GM04503 (cell line): ENCODE measurements around the gene MMP17.

Source experiments
- DNase-seq: peaks from one replicate; pipeline ENCODE4 v3.0.0-alpha.2; 2012; ENCODE audit warnings: low read depth

Gene MMP17

DNA sequence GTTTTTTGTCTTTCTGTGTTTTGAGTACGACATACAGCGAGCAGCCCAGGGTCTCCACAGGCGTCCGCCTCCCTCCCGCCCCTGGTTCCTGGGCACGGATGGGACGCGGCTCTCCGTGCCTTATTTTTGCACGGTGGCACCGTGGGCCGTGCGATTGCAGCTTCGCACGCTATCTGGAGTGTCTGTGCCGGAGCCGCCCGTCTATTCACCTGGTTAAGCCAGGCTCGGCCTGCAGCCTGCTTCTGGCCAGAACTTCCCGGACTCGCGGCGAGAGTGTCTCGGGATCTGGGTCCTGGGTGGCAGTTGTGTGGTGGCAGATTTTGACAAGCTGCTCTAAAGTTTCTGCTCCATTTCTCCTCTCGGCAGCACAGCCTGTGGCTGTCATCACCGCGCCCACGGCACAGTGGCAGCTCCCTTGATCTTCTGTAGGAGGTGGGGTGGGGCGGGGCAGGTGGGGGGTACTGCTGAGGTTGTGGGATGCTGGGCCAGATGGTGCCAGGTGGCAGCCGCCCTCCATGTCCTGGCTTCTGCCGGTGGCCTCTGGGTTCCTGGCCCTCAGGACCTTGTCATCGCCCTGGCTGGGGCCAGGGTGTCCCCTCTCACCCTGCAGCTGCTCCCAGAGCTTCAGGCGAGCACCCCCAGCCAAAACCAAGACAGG lies 2.9 kb downstream of the MMP17 start:
- no peak for DNase-seq

DNA sequence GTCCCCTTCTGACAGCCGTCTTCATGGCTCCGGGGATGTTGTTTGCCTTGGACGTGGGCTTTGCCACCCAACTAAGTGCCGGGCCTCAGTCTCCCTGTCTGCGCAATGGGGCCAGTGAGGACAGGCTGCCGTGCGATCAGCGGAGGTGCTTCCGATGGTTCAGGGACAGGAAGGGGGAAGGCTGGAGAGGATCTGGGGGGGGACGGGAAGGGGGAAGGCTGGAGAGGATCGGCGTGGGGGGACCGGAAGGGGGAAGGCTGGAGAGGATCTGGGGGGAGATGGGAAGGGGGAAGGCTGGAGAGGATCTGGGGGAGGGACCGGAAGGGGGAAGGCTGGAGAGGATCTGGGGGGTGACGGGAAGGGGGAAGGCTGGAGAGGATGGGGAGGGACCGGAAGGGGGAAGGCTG lies 3.4 kb downstream of the MMP17 start:
- DNase-seq: peak; percentile 42

DNA sequence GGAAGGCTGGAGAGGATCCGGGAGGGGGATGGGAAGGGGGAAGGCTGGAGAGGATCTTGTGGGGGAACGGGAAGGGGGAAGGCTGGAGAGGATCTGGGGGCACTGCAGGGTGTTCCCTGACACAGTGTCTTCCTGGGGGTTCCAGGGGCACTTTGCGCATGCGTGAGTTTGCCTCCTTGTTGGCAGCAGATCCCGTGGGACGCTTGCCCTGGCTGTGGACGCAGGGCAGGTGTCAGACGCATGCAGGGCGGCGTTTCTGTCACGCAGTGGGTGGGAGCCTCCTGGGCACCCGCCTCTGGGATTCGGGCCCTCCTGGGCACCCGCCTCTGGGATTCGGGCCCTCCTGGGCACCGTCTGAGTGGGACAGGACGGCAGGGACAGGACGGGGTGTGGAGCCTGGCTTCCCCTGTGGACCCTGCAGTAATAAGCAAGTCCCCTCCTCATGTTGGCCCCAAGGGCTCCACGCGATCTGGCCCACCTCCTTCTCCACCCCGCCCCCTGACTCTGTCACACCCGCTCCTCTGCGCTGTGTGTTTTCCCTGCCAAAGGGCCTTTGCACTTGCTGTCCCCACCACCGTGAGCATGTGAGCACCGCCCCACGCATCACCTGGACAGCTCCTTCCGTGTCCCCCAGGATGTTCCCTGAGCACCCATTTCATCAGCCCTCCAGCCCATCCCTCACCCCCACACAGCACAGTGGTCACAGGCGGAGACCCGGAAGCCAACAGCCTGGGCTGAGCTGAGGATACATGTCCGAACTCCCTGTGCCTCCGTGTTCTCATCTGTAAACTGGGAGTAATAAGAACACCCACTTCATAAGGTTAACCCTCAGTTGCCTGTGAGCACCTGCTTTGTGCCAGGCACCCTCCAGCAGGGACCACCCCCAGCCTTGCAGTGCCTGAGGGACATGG lies 4.4 kb downstream of the MMP17 start:
- DNase-seq: no peak

DNA sequence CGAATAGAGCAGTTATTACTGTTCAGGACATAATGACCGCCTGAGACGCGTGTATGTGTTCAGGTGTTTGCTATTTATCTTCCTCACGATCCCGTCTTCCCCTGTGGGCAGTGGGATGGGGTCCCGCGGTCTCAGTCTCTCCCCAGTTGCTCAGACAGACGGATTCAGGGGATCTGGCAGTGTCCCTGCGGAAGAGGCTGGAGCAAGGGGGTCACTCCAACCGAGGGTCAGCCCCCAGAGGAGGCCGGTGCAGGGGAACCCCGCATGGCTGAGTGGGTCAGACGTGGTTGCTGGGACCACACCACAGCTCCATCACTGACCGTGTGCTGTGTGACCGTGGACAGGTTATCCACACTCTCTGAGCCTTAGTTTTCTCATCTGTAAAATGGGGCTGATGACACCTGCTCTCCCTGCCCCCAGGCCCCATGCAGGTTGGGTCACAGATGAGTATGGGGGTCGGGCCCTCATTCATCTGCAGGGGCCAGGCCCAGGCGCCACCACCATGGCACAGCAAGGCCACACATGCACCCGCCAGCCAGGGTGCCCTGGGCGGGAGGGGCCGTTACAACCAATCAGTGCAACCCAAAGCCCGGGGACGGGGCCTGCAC lies 5.2 kb downstream of the MMP17 start:
- no peak for DNase-seq

DNA sequence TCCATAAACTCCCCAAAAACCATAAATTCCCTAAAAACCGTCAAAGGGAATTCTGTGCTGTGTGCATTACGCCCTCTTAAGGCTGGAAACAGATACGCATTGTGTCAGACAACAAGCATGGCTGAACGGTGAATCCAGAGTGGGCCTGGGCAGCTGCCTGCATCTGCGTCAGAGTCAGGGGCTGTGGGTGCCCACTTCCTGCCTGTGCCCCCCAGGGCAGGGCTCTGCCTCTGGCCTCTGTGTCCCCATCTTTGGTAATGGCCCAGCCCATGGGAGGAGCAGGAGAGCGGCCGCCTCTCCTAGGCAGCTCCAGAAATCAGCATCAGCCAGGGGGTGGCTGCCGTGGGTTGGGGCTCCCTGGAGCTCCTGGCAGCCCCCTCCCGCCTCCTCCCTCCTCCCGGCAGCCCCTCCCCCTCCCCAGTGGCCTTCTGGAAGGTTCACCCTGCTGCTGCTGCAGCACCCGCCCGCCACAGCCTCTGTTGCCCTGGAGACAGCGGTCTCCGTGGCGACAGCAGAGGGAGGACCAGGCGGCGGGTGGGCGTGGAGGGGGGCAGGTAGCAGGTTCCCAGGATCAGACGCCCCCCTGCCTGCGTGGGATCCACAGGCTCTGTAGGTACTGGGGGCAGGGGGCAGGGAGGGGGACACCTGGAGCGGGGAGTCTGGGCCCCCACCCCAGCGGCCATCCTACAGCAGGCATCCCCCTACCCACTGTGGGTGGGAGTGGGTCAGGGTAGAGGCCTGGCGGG lies 5.9 kb downstream of the MMP17 start:
- DNase-seq: no peak

DNA sequence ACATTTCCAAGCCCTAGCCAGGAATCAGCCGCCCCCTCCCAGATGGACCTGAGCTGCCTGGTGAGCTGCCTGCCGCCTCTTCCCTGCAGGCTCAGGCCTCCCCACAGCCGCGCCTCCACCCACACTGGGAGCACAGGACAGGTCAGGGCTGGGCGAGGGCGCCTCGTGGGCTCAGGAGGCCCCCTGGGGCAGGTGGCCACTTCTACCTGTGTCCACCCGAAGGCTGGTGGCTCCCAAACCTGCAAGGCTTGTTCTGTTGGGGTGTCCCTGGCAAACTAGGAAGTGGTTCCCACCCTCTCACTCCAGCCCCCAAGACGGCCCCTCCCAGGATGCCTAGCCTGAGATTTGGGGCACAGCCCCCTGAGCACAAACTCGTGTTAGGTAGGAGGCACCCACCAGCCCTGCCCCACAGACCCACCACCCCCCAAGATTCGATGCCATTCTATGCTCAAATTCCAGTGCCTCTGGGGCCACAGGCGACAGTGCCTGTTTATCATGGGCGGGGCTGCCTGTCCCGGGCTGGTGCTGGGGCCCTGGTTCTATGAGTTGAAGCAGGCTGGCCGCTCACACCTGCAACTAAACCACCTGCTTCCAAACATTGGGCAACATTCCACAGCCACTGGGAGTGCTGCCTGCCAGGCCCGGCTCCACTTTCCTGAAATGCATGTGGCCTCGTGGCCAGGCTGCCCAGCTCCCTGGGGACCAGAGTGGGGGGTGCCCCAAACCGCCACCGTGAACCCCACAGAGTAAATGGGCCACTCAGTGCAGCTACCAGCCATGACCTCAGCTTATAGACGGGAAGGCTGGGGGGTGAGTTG lies 6.8 kb downstream of the MMP17 start:
- DNase-seq: no peak

DNA sequence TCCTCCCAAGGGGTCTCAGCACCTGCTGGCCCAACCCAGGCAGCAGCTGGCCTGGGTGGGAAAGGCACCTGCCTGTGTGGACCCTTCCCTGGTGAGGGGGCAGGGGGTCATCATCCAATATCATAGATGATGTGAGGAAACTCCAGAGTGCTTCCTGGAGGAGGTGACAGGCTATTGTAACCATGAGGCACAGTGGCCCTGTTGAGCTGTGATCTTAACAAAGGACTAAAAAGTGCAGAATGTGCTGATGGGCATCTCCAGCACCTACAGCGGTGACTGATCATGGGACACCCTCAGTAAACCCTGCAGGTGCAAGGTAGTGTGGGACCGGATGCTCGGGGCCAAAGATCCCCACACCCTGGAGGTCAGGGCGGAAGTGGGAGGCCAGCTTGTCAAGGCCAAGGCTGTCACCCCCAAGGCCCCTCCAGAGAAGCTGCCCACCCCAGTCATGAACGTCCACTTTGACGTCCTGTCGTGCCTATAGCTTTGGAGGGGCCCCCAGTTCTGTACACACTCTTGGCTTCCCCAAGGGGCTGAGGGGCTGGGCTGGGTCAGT lies 7.5 kb downstream of the MMP17 start:
- DNase-seq: no peak

DNA sequence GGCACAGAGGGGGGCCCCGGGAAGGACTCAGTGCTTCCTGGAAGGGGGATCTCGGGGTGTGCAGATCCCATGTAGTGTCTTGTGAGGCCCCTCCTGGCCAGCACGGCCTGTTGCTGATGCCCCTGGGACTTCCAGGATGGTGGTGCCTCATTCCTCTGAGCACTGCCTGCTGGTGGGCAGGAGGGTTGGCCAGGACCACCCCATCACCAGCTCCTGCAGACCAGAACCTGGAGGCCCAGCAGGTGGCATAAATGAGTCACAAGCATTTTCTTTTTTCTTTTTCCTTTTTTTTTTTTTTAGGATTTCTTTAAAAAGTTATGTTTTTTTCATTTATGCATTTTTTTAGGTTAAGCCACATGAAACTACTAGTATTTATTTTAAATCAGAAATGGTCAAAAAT lies 8.0 kb downstream of the MMP17 start:
- no peak for DNase-seq

DNA sequence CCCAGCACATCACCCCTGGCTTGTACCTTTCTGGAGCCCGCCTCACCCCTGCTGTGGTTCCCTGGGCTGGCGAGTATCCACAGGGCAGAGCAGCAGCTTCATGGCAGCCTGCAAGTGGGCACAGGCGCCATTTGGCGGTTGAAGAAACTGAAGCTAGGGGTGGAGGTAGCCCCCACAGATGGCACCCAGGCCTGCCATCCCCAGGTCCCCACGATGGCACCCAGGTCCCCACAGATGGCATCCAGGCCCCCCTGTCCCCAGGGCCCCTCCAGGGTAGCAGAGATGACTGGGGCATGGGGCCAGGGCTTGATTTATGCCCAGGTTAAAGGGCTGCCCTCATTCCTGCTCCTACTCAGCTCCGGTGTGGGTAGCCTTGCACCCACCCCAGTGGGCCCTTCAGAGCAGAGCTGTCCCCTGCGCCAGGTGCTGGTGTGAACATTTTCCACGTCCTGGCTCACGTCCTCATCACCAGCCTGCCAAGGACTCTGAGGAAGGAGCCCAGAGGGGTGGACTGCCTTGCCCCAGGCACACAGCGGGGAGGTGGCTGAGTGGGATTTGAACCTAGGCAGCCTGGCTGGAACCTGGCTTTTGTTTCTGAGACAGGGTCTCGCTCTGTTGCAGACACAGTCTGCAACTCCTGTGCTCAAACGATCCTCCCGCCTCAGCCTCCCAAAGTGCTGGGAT lies 8.7 kb downstream of the MMP17 start:
- DNase-seq: no peak

DNA sequence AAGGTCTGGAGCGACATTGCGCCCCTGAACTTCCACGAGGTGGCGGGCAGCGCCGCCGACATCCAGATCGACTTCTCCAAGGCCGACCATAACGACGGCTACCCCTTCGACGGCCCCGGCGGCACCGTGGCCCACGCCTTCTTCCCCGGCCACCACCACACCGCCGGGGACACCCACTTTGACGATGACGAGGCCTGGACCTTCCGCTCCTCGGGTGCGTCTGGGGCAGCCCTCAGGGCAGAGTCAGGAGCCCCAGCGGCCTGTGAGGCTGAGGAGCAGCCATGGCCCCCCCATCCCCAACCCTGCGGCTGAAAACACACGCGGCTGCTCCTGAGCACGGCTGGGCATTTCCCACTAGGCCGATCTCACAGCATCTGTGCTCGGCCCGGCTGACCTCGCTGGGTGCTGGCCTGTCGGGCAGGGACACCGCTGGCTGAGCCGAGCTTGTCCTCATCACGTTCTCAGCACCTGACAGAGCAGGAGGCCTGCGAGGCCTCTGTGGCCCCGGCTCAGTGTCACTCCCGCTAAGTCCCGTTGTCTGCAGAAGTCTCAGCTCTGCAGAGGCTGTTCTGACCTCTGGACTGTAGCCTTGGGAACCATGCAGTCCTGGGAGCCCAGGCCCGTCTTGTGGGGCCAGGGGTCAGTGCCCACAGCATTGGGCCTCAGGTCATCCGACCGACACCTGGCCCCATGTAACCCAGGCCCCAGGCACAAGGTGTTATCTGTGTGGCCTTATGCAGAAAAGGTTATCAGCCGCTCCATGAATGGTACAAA lies 12.6 kb downstream of the MMP17 start:
- no peak for DNase-seq

DNA sequence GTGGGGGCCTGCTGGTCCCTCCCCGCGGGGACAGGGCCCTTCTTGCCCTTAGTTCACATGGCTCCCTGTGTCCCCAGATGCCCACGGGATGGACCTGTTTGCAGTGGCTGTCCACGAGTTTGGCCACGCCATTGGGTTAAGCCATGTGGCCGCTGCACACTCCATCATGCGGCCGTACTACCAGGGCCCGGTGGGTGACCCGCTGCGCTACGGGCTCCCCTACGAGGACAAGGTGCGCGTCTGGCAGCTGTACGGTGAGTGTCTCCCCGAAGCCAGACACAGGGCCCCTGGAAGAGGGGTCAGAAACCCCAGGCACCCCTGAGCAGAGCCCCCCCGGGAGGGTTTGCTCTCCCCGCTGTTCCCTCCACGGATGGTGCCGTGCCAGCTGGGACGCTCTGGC lies 13.4 kb downstream of the MMP17 start:
- DNase-seq: no peak

DNA sequence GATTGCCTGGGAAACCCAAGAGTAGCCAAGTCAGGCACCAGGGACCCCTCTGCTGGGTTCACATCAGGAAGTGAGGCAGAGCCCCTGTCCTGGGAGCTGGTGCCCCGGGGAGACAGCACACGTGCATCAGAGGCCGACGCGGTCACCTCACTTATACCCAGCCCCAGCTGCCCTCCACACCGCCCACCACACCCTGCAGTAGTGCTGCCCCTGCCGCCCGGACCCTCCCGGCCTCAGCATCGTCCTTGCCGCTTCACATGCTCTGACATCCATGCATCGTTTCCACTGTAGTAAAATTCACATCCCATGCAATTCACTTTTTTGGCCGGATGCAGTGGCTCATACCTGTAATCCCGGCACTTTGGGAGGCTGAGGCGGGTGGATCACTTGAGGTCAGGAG lies 14.0 kb downstream of the MMP17 start:
- no peak for DNase-seq

DNA sequence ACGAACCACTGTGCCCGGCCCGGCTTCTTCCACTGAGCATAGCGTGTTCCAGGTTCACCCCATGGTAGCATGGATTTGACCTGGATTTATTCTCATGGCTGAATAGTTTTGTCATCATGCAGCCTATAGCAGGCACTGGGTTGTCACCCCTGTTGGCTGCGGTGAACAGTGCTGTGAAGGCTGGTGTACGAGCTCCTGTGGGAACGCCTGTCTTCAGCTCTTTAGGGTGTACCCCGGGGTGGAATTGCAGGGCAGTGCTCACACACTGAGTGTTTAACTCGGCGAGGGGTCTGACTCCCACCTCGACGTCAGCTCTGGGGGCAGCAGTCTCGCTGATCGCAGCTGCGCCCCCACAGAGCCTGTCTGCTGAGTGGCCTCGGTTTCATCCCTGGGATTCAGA lies 15.3 kb downstream of the MMP17 start:
- no peak for DNase-seq

DNA sequence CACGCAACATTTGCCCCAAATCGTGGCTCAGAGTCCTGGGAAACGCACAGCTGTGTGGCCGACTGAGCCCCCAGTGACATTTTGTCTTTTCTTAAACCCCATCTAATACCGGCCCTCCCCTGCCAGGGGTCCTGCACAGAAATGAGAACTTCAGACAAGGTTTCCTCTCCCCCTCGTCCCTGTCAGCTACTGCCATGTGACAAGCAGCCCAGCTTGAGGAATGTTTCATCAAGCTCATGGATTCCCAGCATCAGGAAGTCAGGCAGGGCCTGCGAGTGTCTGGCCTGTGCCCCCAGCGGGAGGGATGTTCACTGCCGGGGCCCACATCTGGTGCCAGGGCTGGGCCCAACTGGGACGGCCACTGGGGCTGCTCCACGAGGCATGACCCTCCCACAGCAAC lies 15.9 kb downstream of the MMP17 start:
- no peak for DNase-seq

DNA sequence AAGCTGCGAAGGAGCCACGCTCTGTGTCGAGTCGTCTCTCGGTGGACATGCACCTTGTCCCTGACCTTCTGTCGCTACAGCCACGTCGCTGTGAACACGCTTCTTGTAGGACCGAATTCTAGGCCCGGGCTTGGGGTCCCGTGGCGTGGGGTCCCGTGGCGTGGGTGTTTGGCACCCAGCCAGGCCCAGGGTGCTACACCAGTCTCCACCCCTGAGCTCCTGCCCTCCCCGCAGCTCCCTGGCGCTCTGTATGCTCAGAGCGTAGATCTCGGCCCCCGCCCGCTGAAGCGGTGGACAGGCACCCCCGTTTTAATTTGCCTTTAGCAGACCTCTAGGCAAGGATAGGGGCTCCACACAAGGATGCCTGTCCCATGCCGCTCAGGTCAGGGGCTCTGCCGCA lies 16.5 kb downstream of the MMP17 start:
- DNase-seq: no peak

DNA sequence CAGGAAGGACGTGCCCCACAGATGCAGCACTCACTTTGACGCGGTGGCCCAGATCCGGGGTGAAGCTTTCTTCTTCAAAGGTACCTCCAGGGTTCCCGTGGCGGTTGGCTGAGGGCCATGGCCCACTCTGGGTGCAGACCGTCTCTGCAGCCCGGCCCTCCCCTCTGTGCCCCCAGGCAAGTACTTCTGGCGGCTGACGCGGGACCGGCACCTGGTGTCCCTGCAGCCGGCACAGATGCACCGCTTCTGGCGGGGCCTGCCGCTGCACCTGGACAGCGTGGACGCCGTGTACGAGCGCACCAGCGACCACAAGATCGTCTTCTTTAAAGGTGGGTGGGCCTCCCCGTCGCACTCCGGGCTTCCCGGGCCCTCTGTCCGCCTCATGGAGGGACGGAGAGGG lies 16.9 kb downstream of the MMP17 start:
- DNase-seq: no peak

DNA sequence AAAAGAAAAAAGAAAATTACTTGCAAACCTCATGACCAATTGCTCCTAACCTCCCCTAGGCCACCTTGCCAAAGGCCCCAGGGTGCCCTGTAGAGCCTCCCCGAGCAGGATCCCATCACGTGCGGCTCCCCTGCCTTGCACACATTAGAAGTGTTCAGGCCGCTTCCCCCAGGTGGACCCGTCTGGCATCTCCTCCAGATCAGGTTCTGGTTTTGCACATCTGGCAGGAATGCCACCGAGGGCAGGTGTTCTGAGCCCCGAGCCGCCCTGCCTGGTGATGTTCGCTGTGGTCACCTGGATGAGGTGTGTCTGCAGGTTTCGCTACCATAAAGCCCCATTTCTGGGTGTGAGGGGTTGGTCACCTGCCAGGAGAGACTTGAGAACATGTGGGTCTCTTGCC lies 19.3 kb downstream of the MMP17 start:
- DNase-seq: no peak

DNA sequence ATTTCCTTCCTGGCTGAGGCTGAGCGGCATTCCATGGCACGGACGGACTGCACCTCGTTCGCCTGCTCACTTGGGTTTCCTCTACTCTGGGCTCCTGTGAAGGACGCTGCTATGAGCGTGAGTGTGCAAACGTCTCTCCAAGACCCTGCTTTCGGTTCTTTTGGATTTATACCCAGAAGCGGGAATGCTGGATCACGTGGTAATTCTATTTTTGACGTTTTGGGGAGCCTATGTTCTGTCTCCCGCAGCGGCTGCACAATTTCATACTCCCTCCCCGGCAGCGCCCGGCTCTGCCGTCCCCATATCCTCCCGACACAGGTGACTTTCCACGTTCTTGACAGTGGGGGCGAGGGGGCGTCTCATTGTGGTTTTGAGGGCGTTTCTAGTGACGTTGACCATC lies 20.6 kb downstream of the MMP17 start:
- DNase-seq: no peak

DNA sequence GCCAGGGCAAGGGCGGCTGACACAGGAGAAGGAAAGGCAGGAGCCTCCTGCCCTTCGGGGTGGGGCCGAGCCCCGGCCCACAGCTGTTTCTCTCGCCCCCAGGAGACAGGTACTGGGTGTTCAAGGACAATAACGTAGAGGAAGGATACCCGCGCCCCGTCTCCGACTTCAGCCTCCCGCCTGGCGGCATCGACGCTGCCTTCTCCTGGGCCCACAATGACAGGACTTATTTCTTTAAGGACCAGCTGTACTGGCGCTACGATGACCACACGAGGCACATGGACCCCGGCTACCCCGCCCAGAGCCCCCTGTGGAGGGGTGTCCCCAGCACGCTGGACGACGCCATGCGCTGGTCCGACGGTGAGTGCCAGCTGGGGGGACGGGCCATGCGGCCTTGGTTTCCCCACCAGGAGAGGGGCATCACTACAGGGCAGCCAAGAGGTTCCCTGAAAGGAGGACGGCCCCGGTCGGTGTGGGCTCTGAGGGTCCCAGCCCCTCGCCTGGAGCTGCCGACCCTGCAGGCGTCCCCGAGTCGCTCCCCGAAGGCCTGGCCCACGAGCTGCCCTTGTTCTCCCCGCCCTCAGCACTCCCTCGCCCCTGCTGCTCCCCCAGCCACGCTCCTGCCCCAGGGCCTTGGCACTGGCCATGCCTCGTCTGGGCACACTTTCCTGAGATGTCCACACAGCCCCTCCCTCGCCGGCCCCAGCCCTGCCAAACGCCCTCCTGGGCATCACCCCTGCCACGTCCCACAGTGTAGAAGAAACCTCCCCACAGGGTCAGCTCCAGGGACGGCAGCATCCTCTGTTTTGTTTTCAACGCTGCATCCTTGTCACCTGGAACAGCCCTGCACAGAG lies 21.7 kb downstream of the MMP17 start:
- no peak for DNase-seq
